ENCODE data around the gene UBE2C. TPM values are rescaled to one million over a fixed set of nuclear protein-coding genes. Genes with fewer than 3 reads are reported as not detected.

The UBE2C gene
- total RNA-seq, 1 experiment from 2014 or later: 205 TPM

- TF ChIP-seq YY1 (IDR thresholded peaks at IDR 0.05; ENCODE audit: extremely low read depth, insufficient replicate concordance, low read depth, low read length) (no peak), EZH2 (IDR thresholded peaks at IDR 0.05) (no peak)
Observed at GRCh38 chr20:45782890-45783289, 29.6 kb upstream of the UBE2C start (continued).

- Histone ChIP-seq H4K20me1 (ENCODE audit: insufficient read depth) (no peaks in the 10 kb centered on the region), H3K36me3 (ENCODE audit: control insufficient read depth in 1 of 2, insufficient read depth in 2 of 2, low read length in 2 of 2) (no peaks in the 10 kb centered on the region), H3K9me2 (ENCODE audit: insufficient read depth) (no peaks in the 10 kb centered on the region), H3K9me3 (ENCODE audit: control insufficient read depth in 1 of 2, insufficient read depth in 1 of 2, low read depth in 1 of 2, low read length in 2 of 2) (no peaks in the 10 kb centered on the region), H3K4me1 (ENCODE audit: control insufficient read depth in 1 of 2, insufficient read depth in 2 of 2, low read length in 2 of 2) (peaks cover 53 to 61% of the 10 kb centered on the region in 2 experiments), H3K9ac (ENCODE audit: low read length) (no peak overlapping the region), H3K4me3 (replicated peaks in 1 of 2; ENCODE audit: low read depth in 1 of 2, low read length in 2 of 2) (no peak overlapping the region), H2AFZ (ENCODE audit: low read depth, low read length, poor library complexity, severe bottlenecking) (no peak overlapping the region), H3K27me3 (ENCODE audit: insufficient read depth, low read length) (no peaks in the 10 kb centered on the region), H3K4me2 (ENCODE audit: low read length) (peak overlapping the region; percentile 64), H3K27ac (ENCODE audit: low read depth, low read length) (peak overlapping the region; percentile 90; the same call in 1 of the 2 replicates), H3K79me2 (ENCODE audit: insufficient read depth, low read length) (no peaks in the 10 kb centered on the region)
- ChIA-PET POLR2A (no interaction called here), CTCF (interaction anchor here (0.8 to 1.4 kb wide), 2 partner anchors 12 to 15 kb away, joined by 3 to 4 read pairs; no protein-coding TSS in a partner anchor), RAD21 (ENCODE audit: low non-redundant PET in 1 of 2, low total read pairs in 2 of 2, uncharacterized antibody in 2 of 2, unreplicated experiment in 2 of 2) (interaction anchor here in 1 of 2 experiments (1.0 kb wide), 1 partner anchor 12 kb away, joined by 3 read pairs; no protein-coding TSS in a partner anchor)
- DNase-seq (ENCODE audit: low read depth, low spot score): no peak
- no TSS peak for BruUV-seq (replicated peaks)
- ATAC-seq: no peak
- intact Hi-C loops (cut with micrococcal nuclease): no loop called here
- TF ChIP-seq SP1 (IDR thresholded peaks at IDR 0.05; ENCODE audit: low read depth) (no peak), TCF7L2 (IDR thresholded peaks at IDR 0.05; ENCODE audit: borderline replicate concordance, extremely low read depth, insufficient read depth, insufficient read length) (no peak), ATF3 (IDR thresholded peaks at IDR 0.05) (no peak), ZBTB33 (IDR thresholded peaks at IDR 0.05; ENCODE audit: extremely low read depth, insufficient replicate concordance, low read length) (no peak), ZNF274 (IDR thresholded peaks at IDR 0.05; ENCODE audit: low read depth, low read length) (no peak), REST (IDR thresholded peaks at IDR 0.05; ENCODE audit: low read depth) (no peak), SIN3A (IDR thresholded peaks at IDR 0.05; ENCODE audit: low read depth) (no peak), EGR1 (IDR thresholded peaks at IDR 0.05; ENCODE audit: low read depth) (no peak), CTCF (IDR thresholded peaks at IDR 0.05 in 2 of 3, conservative IDR thresholded peaks at IDR 0.05 in 1 of 3; ENCODE audit: borderline replicate concordance in 1 of 3, insufficient read depth in 1 of 3, low read depth in 2 of 3, low read length in 2 of 3) (no peak), FOSL1 (IDR thresholded peaks at IDR 0.05; ENCODE audit: low read depth) (no peak), CEBPB (IDR thresholded peaks at IDR 0.05; ENCODE audit: low read depth) (no peak), ZFX (IDR thresholded peaks at IDR 0.05) (no peak), RAD21 (IDR thresholded peaks at IDR 0.05; ENCODE audit: low read depth) (no peak), POLR2AphosphoS5 (IDR thresholded peaks at IDR 0.05; ENCODE audit: low read depth, low read length) (no peak)
- TF ChIP-seq, protein P1, sequence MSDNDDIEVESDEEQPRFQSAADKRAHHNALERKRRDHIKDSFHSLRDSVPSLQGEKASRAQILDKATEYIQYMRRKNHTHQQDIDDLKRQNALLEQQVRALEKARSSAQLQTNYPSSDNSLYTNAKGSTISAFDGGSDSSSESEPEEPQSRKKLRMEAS (IDR thresholded peaks at IDR 0.05): no peak
Observed at GRCh38 chr20:45783656-45784294, 28.7 kb upstream of the UBE2C start.

Data from HCT116 (cell line).